Breast epithelium (tissue), 4 donors: Measurements from ENCODE around the gene PBX3. TPM values are rescaled to one million over a fixed set of nuclear protein-coding genes. Genes with fewer than 3 reads are reported as not detected.
A peak's percentile ranks its signal among the peaks of the same experiment; 100 is the strongest.

Experiments used
- DNase-seq, 2 donors: peaks; one replicate each; pipeline ENCODE4 v3.0.0-alpha.2; 2019; ENCODE audit warnings: low spot score in 2 of 2
- H3K27ac ChIP-seq, 2 donors: fragments of 200-600 bp; sonication (generic) in 1 of 2; one replicate each; pipeline ENCODE4 v1.5.1; 2016 to 2019; ENCODE audit warnings: mild to moderate bottlenecking in 1 of 2
- H3K27me3 ChIP-seq, 2 donors: fragments of 200-600 bp; sonication (generic) in 1 of 2; one replicate each; pipeline versions ENCODE4 v1.5.1 to v1.6.0; 2017 to 2019; ENCODE audit warnings: control low read depth in 1 of 2, mild to moderate bottlenecking in 1 of 2
- H3K36me3 ChIP-seq: fragments of 200-600 bp; one replicate; pipeline ENCODE4 v1.5.1; 2019
- H3K4me1 ChIP-seq, 2 donors: fragments of 200-600 bp; sonication (generic); one replicate each; pipeline ENCODE4 v1.5.1; 2016 to 2019; ENCODE audit warnings: control low read depth in 1 of 2
- H3K4me3 ChIP-seq, 3 donors: fragments of 200-600 bp; sonication (generic); 1 replicate in 2 of 3; 2 replicates in 1 of 3; pipeline ENCODE4 v1.5.1; 2016 to 2019; ENCODE audit warnings: mild to moderate bottlenecking in 3 of 3, moderate library complexity in 2 of 3
- H3K9me3 ChIP-seq, 2 donors: fragments of 200-600 bp; sonication (generic) in 1 of 2; one replicate each; pipeline ENCODE4 v1.5.1; 2016 to 2019; ENCODE audit warnings: control low read depth in 1 of 2
- POLR2A ChIP-seq: fragments of 450-650 bp; IDR thresholded peaks from one replicate; pipeline ENCODE4 v1.6.1; 2016; ENCODE audit warnings: antibody characterized with exemption, mild to moderate bottlenecking, moderate library complexity
- POLR2AphosphoS5 ChIP-seq, 3 donors: sonication (generic); formaldehyde crosslinking; IDR thresholded peaks; one replicate each; pipeline ENCODE4 v1.6.1; 2017; ENCODE audit warnings: antibody characterized with exemption in 3 of 3
- intact Hi-C: fragments of 100-400 bp; cut with DNase I; formaldehyde crosslinking; loops from one replicate; pipeline ENCODE4 v1.15.1; 2023; ENCODE audit warnings: low total_unique reads
- total RNA-seq, 3 donors: library from RNA; depleted of rRNA; stranded (reverse); fragments of >200 nt; gene quantifications; one replicate each; pipeline ENCODE4 v1.1.0, GENCODE V29; 2016
- TF ChIP-seq, protein P1 (sequence below), 3 donors: fragments of 450-650 bp; IDR thresholded peaks; one replicate each; pipeline ENCODE4 v1.5.1; 2016 to 2017; ENCODE audit warnings: antibody characterized with exemption in 3 of 3, mild to moderate bottlenecking in 3 of 3, moderate library complexity in 3 of 3

The PBX3 gene
- total RNA-seq = 10 to 100 TPM; 29.5 to 31.2 (median 29.8) TPM

DNA sequence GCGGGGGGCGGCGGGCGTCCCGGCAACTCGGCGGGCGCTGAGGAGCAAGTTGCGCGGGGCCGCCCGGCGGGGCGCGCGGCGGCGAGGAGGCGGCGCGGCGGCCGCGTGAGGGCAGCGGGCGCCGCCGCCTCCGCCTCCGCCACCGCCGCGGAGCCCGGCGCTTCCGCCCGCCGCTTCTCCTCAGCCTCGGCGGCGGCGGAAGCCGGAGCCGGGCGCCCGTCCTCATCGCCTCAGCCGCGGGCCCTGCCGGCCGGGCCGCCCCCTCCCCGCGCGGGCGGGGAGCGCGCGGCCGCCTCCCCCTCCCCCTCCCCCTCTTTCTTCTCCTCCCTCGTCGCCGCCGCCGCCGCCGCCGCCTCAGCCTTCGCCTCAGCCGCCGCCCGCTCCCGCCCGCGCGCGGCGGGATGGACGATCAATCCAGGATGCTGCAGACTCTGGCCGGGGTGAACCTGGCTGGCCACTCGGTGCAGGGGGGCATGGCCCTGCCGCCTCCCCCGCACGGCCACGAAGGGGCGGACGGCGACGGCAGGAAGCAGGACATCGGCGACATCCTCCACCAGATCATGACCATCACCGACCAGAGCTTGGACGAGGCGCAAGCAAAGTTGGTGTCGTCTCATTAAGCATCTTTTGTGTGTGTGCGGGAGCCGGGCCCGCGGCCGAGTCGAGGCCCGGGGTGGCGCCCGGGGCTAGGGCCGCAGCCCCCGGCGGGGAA is at the start of gene PBX3:
Gene PBX3, plus strand, starts transcription at position 321 of the 712 bp plus-strand sequence.
- no peaks in the 10 kb centered on the region for H3K27me3 ChIP-seq
- TF ChIP-seq POLR2AphosphoS5 (IDR thresholded peaks at IDR 0.05) (peak in 1 of 3 donors; percentile 18), POLR2A (no peak)
- intact Hi-C loops = loop anchor here (5.0 kb wide), 1 partner anchor 340 kb away; no protein-coding TSS in a partner anchor
- no peaks in the 10 kb centered on the region for H3K4me1 ChIP-seq
- H3K27ac ChIP-seq = peak within 1 kb of the TSS; percentile 83 to 96
- DNase-seq = peak in 1 of 2 donors; percentile 32
- no peaks in the 10 kb centered on the region for H3K9me3 ChIP-seq
- no peaks in the 10 kb centered on the region for H3K36me3 ChIP-seq
- peak within 1 kb of the TSS; percentile 73 to 92 (median 82) for H3K4me3 ChIP-seq

DNA sequence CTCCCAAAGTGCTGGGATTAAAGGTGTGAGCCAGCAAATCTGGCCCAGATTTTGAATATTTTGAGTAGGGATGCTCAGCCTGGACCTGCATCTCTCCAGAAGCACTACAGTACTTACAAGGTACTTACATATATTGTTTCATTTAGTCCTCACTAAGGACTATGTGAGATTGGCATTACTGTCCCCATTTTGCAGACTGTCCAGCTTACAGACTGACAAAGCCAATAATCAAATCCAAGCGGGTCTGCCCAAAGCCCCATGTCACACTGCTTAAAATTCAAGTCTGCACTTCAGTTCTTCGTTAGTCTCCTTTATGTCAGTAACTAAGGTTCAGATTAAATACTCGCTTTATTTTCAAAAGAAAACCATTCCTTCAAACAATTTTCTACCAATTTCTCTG is 47.3 kb upstream of the PBX3 start:
- TF ChIP-seq, protein P1, sequence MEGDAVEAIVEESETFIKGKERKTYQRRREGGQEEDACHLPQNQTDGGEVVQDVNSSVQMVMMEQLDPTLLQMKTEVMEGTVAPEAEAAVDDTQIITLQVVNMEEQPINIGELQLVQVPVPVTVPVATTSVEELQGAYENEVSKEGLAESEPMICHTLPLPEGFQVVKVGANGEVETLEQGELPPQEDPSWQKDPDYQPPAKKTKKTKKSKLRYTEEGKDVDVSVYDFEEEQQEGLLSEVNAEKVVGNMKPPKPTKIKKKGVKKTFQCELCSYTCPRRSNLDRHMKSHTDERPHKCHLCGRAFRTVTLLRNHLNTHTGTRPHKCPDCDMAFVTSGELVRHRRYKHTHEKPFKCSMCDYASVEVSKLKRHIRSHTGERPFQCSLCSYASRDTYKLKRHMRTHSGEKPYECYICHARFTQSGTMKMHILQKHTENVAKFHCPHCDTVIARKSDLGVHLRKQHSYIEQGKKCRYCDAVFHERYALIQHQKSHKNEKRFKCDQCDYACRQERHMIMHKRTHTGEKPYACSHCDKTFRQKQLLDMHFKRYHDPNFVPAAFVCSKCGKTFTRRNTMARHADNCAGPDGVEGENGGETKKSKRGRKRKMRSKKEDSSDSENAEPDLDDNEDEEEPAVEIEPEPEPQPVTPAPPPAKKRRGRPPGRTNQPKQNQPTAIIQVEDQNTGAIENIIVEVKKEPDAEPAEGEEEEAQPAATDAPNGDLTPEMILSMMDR (IDR thresholded peaks at IDR 0.05) = no peak
- TF ChIP-seq POLR2A (no peak), POLR2AphosphoS5 (IDR thresholded peaks at IDR 0.05) (no peak)
- DNase-seq = no peak
- H3K9me3 ChIP-seq = no peaks in the 10 kb centered on the region
- H3K4me3 ChIP-seq = no peak overlapping the region
- no peaks in the 10 kb centered on the region for H3K27me3 ChIP-seq
- H3K4me1 ChIP-seq = no peaks in the 10 kb centered on the region
- H3K36me3 ChIP-seq = no peaks in the 10 kb centered on the region
- H3K27ac ChIP-seq = no peak overlapping the region
- intact Hi-C loops = no loop called here

DNA sequence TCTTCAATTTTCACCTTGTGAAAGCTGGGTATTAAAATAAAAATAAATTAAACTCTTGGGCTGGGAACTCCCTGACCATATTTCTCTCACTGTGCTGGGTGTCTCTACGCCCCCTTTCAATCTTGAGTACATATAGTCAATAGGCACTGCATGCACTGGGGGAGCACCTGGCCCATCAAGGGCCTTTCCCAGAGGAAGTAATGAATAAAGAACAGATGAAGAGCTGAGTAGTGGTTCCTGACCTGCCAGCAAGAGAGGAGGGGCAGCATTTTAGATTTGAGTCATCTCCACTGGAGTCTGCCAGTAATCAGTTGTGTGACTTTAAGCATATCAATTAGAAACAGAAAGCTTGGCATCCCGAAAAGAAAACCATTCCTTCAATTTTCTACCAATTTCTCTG is 46.4 kb upstream of the PBX3 start:
- DNase-seq = no peak
- TF ChIP-seq POLR2AphosphoS5 (IDR thresholded peaks at IDR 0.05) = no peak
- Histone ChIP-seq H3K36me3 (no peaks in the 10 kb centered on the region), H3K27ac (no peak overlapping the region), H3K4me1 (no peaks in the 10 kb centered on the region), H3K9me3 (no peaks in the 10 kb centered on the region), H3K4me3 (no peak overlapping the region), H3K27me3 (no peaks in the 10 kb centered on the region)
- intact Hi-C loops = no loop called here

DNA sequence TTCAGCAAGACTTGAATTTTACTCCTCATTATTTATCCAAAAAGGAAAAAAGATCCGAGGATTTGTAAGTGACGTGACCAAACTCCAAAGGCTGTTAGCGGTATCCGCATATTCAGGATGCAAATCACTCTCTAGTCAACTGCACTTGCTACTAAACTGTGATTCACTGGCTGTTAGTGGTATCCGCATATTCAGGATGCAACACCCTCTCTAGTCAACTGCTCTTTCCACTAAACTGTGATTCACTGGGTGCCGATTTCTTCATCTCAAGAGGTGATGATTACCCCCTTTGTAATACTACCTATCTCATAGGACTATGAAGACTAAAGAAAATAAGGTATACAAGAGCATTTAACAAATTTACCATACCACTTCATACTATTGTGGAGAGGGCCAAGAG is 45.8 kb upstream of the PBX3 start:
- Histone ChIP-seq H3K36me3 (no peaks in the 10 kb centered on the region), H3K4me1 (peaks cover 0 to 6% of the 10 kb centered on the region in 2 donors), H3K27ac (no peak overlapping the region), H3K9me3 (no peaks in the 10 kb centered on the region), H3K4me3 (no peak overlapping the region), H3K27me3 (no peaks in the 10 kb centered on the region)
- TF ChIP-seq, protein P1 (IDR thresholded peaks at IDR 0.05) = no peak
- TF ChIP-seq POLR2AphosphoS5 (IDR thresholded peaks at IDR 0.05) (no peak), POLR2A (no peak)
- intact Hi-C loops = no loop called here
- DNase-seq = no peak

DNA sequence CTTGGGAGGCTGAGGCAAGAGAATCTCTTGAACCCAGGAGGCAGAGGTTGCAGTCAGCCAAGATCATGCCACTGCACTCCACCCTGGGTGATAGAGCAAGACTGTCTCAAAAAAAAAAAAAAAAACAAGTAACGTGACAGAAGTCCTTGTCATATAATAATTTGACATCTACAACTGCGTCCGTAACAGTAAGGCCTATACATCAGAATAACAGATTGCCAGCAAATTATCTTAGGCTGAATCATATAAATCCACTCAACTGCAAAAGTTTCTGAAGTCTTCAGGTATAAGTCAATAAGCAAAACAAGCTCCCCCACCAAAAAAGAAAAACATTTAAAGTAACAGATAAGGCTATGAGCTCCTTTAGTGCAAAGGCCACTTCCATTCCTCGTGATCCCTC is 43.5 kb upstream of the PBX3 start:
- TF ChIP-seq, protein P1 (IDR thresholded peaks at IDR 0.05) = no peak
- no peak for TF ChIP-seq POLR2A
- intact Hi-C loops = no loop called here
- no peak overlapping the region for H3K27ac ChIP-seq

DNA sequence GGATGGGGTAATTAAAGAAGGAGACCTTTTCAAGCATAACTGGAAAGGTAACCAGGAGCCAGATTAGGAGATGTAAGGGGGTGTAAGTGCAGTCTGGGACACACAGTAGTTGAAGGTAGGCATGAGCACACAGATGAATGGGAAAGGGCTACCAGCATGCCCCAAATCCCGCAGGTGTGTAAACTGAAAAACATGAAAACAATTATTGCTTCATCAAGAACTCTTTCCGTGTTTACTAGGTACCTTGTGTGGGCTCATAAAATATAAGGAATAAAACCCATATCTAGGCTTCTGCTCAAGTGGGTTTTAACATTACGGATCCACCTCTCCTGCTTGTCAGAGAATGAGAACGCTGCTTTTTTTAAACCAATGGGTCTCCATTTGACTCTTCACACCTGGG is 41.3 kb upstream of the PBX3 start:
- TF ChIP-seq POLR2AphosphoS5 (IDR thresholded peaks at IDR 0.05) (no peak), POLR2A (no peak)
- TF ChIP-seq, protein P1 (IDR thresholded peaks at IDR 0.05) = no peak
- no peaks in the 10 kb centered on the region for H3K27me3 ChIP-seq
- no peaks in the 10 kb centered on the region for H3K36me3 ChIP-seq
- peaks cover 0 to 6% of the 10 kb centered on the region in 2 donors for H3K4me1 ChIP-seq
- H3K27ac ChIP-seq = no peak overlapping the region
- intact Hi-C loops = no loop called here
- H3K4me3 ChIP-seq = peak overlapping the region; percentile 69 to 95 (median 95)
- no peak for DNase-seq
- no peaks in the 10 kb centered on the region for H3K9me3 ChIP-seq

More for the DNA sequence above, 43.5 kb upstream of the PBX3 start:
- Histone ChIP-seq H3K4me1 (peaks cover 0 to 6% of the 10 kb centered on the region in 2 donors), H3K36me3 (no peaks in the 10 kb centered on the region), H3K9me3 (no peaks in the 10 kb centered on the region), H3K4me3 (no peak overlapping the region), H3K27me3 (no peaks in the 10 kb centered on the region)
- no peak for DNase-seq
